ENCODE data around the gene PRDM16. TPM values are rescaled to one million over a fixed set of nuclear protein-coding genes. Genes with fewer than 3 reads are reported as not detected.

PRDM16 gene
- total RNA-seq, 1 experiment from 2014 or later: 6.1 TPM

DNA sequence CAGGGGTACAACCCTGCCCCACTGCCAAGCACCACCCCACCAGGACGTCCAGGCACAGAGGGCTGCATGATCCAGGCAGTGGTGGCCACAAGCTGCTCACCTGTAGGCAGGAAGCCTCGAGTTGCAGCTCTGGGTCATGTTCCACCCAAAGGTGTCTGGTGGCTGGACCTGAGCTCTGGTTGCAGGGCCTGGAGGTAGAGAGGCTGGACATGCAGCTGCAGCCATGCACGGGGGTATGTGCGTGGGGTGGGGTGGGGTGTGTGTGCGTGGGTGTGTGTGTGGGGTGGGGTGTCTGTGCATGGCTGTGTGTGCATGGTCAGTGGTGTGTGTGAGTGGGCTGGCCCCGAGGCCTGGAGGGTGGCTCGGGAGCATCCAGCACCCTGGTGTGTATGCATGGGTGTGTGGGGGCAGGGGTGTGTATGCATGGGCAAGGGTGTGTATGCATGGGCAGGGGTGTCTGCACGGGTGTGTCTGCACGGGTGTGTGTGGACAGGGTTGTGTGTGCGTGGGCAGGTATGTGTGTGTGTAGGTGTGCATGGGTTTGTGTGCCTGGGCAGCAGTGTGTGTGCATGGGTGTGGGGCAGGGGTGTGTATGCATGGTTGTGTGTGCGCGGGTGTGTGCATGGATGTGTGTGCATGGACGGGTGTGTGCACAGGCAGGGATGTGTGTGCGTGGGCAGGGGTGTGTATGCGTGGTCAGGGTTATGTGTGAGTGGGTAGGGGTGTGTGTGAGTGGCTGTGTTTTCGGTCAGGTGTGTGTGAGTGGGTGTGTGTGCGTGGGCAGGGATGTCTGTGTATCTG, 401.0 kb downstream of the PRDM16 start:
- Histone ChIP-seq H3K27ac (ENCODE audit: low read depth, low read length) (no peak overlapping the region; the same call in 1 of the 2 replicates), H3K4me1 (ENCODE audit: control insufficient read depth in 1 of 2, insufficient read depth in 2 of 2, low read length in 2 of 2) (peaks cover 0 to 12% of the 10 kb centered on the region in 2 experiments; a peak in 1 of 4 replicates), H3K79me2 (ENCODE audit: insufficient read depth, low read length) (no peaks in the 10 kb centered on the region), H3K4me2 (ENCODE audit: low read length) (no peak overlapping the region), H3K9ac (ENCODE audit: low read length) (no peak overlapping the region), H2AFZ (ENCODE audit: low read depth, low read length, poor library complexity, severe bottlenecking) (no peak overlapping the region), H3K27me3 (ENCODE audit: insufficient read depth, low read length) (no peaks in the 10 kb centered on the region), H3K36me3 (ENCODE audit: control insufficient read depth in 1 of 2, insufficient read depth in 2 of 2, low read length in 2 of 2) (0 out of 4 replicates have a peak, but pooled peaks cover 0 to 3% of the 10 kb centered on the region in 2 experiments), H3K9me2 (ENCODE audit: insufficient read depth) (no peaks in the 10 kb centered on the region), H4K20me1 (ENCODE audit: insufficient read depth) (no peaks in the 10 kb centered on the region), H3K9me3 (ENCODE audit: control insufficient read depth in 1 of 2, insufficient read depth in 1 of 2, low read depth in 1 of 2, low read length in 2 of 2) (no peaks in the 10 kb centered on the region), H3K4me3 (replicated peaks in 1 of 2; ENCODE audit: low read depth in 1 of 2, low read length in 2 of 2) (no peak overlapping the region)
- POLR2A ChIA-PET: no interaction called here
- intact Hi-C loops (cut with micrococcal nuclease): no loop called here
- RAD21 ChIA-PET (ENCODE audit: low non-redundant PET in 1 of 2, low total read pairs in 2 of 2, uncharacterized antibody in 2 of 2, unreplicated experiment in 2 of 2): no interaction called here
- ATAC-seq: no peak
- DNase-seq (ENCODE audit: low read depth, low spot score): no peak
- CTCF ChIA-PET: no interaction called here
- TF ChIP-seq TCF7L2 (IDR thresholded peaks at IDR 0.05; ENCODE audit: borderline replicate concordance, extremely low read depth, insufficient read depth, insufficient read length): no peak
- no peak for TF ChIP-seq SP1 (IDR thresholded peaks at IDR 0.05; ENCODE audit: low read depth)
- TF ChIP-seq, protein P1, sequence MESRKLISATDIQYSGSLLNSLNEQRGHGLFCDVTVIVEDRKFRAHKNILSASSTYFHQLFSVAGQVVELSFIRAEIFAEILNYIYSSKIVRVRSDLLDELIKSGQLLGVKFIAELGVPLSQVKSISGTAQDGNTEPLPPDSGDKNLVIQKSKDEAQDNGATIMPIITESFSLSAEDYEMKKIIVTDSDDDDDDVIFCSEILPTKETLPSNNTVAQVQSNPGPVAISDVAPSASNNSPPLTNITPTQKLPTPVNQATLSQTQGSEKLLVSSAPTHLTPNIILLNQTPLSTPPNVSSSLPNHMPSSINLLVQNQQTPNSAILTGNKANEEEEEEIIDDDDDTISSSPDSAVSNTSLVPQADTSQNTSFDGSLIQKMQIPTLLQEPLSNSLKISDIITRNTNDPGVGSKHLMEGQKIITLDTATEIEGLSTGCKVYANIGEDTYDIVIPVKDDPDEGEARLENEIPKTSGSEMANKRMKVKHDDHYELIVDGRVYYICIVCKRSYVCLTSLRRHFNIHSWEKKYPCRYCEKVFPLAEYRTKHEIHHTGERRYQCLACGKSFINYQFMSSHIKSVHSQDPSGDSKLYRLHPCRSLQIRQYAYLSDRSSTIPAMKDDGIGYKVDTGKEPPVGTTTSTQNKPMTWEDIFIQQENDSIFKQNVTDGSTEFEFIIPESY (IDR thresholded peaks at IDR 0.05; ENCODE audit: extremely low read depth, insufficient replicate concordance, low read length): no peak
- no peak for TF ChIP-seq SIN3A (IDR thresholded peaks at IDR 0.05; ENCODE audit: low read depth)
- TF ChIP-seq CEBPB (IDR thresholded peaks at IDR 0.05; ENCODE audit: low read depth): no peak
- TF ChIP-seq EZH2 (IDR thresholded peaks at IDR 0.05): no peak
- no TSS peak for BruUV-seq (replicated peaks)
